Testis (tissue), 3 donors: ENCODE measurements around the gene UBE2E1. TPM values are rescaled to one million over a fixed set of nuclear protein-coding genes. Genes with fewer than 3 reads are reported as not detected.

Experiments
- DNase-seq: peaks from one replicate; pipeline ENCODE4 v3.0.0-alpha.2; 2019
- H3K27ac ChIP-seq, 2 donors: fragments of 200-600 bp; sonication (generic); one replicate each; pipeline ENCODE4 v1.5.1; 2019
- H3K27me3 ChIP-seq: fragments of 200-600 bp; sonication (generic); one replicate; pipeline ENCODE4 v1.5.1; 2019
- H3K36me3 ChIP-seq: fragments of 200-600 bp; sonication (generic); one replicate; pipeline ENCODE4 v1.5.1; 2017; ENCODE audit warnings: low read depth; ENCODE audit errors: missing control alignments
- H3K4me1 ChIP-seq: fragments of 200-600 bp; sonication (generic); one replicate; pipeline ENCODE4 v1.5.1; 2019
- H3K4me3 ChIP-seq, 2 donors: fragments of 200-600 bp; sonication (generic); one replicate each; pipeline ENCODE4 v1.5.1; 2017 to 2019
- H3K9me3 ChIP-seq: fragments of 200-600 bp; sonication (generic); one replicate; pipeline ENCODE4 v1.5.1; 2017
- CTCF ChIP-seq, 3 experiments: fragments of 450-650 bp in 2 of 3; fragments of 200-600 bp in 1 of 3; sonication (generic) in 1 of 3; IDR thresholded peaks; one replicate each; pipeline ENCODE4 v1.5.1; 2016 to 2019; ENCODE audit warnings: antibody characterized with exemption in 3 of 3, mild to moderate bottlenecking in 2 of 3, moderate library complexity in 1 of 3
- POLR2A ChIP-seq: fragments of 450-650 bp; IDR thresholded peaks from one replicate; pipeline ENCODE4 v1.6.1; 2017; ENCODE audit warnings: antibody characterized with exemption, mild to moderate bottlenecking, moderate library complexity
- WGBS, 2 donors: methylation state at CpG; one replicate each; pipeline ENCODE4 v1.1.5; 2018; 5-methylcytosine and 5-hydroxymethylcytosine counted together
- intact Hi-C: fragments of 100-400 bp; cut with DNase I; formaldehyde crosslinking; loops from one replicate; pipeline ENCODE4 v1.15.1; 2023; ENCODE audit warnings: low total_unique reads
- polyA plus RNA-seq: library from polyadenylated mRNA; stranded (reverse); fragments of 350-450 nt; fragmentation: Illumina TruSeq; extraction: RNeasy Lipid Tissue Mini Kit (QIAGEN cat#74804); gene quantifications from one replicate; pipeline ENCODE4 v1.2.3, GENCODE V29; 2014; ENCODE audit warnings: low read depth, low replicate concordance; ENCODE audit not compliant: insufficient read depth
- total RNA-seq, 2 donors: library from RNA; depleted of rRNA; stranded (reverse); fragments of >200 nt; gene quantifications; one replicate each; pipeline ENCODE4 v1.2.3, GENCODE V29; 2016

Gene UBE2E1
- total and polyA plus RNA-seq, 3 donors from 2014 or later, result 68.7 to 89.5 (median 82.2) TPM

GRCh38 chr3:23764407-23764806, 41.3 kb upstream of the UBE2E1 start:
- Histone ChIP-seq H3K27ac (no peak overlapping the region), H3K27me3 (no peaks in the 10 kb centered on the region), H3K36me3 (no peaks in the 10 kb centered on the region), H3K4me1 (no peaks in the 10 kb centered on the region), H3K9me3 (no peaks in the 10 kb centered on the region), H3K4me3 (no peak overlapping the region)
- WGBS, 2 donors, result 57 to 71% methylated on average over 1 of the region's 1 CpG
- no peak for DNase-seq
- intact Hi-C loops, result no loop called here
- TF ChIP-seq POLR2A, result no peak
- no peak for TF ChIP-seq CTCF (IDR thresholded peaks at IDR 0.05)

DNA sequence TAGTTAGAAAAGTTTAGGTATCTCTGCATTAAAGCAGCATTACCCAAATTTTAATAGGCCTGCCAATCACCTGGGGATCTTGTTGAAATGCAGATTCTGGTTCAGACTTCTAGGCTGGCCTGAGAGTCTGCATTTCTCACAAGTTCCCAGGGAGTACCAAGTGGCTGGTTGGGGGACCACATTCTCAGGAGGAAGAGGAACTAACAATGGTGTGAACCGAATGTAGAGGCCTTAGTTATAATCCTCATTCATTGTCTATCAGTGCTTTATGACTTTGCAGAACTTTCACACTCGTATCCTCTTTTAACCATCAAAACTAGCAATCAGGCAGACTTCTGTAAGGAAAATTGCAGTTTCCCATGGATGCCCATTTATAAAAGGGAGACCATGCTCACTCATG, 38.2 kb upstream of the UBE2E1 start:
- H3K27me3 ChIP-seq, result no peaks in the 10 kb centered on the region
- DNase-seq, result no peak
- intact Hi-C loops, result no loop called here
- no peaks in the 10 kb centered on the region for H3K9me3 ChIP-seq
- no peak overlapping the region for H3K4me3 ChIP-seq
- H3K4me1 ChIP-seq, result no peaks in the 10 kb centered on the region
- 90 to 97% methylated on average over 2 of the region's 2 CpGs for WGBS, 2 donors
- H3K36me3 ChIP-seq, result no peaks in the 10 kb centered on the region
- no peak overlapping the region for H3K27ac ChIP-seq
- TF ChIP-seq POLR2A, result no peak

GRCh38 chr3:23775254-23775909, 30.4 kb upstream of the UBE2E1 start:
- Histone ChIP-seq H3K27me3 (no peaks in the 10 kb centered on the region), H3K36me3 (no peaks in the 10 kb centered on the region), H3K27ac (no peak overlapping the region), H3K4me3 (no peak overlapping the region), H3K9me3 (no peaks in the 10 kb centered on the region), H3K4me1 (peaks cover 5% of the 10 kb centered on the region)
- WGBS, 2 donors, result 64 to 73% methylated on average over 13 of the region's 13 CpGs
- no peak for DNase-seq
- no peak for TF ChIP-seq POLR2A
- no peak for TF ChIP-seq CTCF (IDR thresholded peaks at IDR 0.05)
- intact Hi-C loops, result no loop called here

GRCh38 chr3:23776352-23776891, 29.3 kb upstream of the UBE2E1 start:
- TF ChIP-seq CTCF (IDR thresholded peaks at IDR 0.05) (no peak), POLR2A (no peak)
- DNase-seq, result no peak
- Histone ChIP-seq H3K4me3 (no peak overlapping the region), H3K27me3 (no peaks in the 10 kb centered on the region), H3K36me3 (no peaks in the 10 kb centered on the region), H3K4me1 (peaks cover 5% of the 10 kb centered on the region), H3K9me3 (no peaks in the 10 kb centered on the region), H3K27ac (no peak overlapping the region)
- 17 to 33% methylated on average over 3 to 6 of the region's 6 CpGs for WGBS, 2 donors
- intact Hi-C loops, result no loop called here

DNA sequence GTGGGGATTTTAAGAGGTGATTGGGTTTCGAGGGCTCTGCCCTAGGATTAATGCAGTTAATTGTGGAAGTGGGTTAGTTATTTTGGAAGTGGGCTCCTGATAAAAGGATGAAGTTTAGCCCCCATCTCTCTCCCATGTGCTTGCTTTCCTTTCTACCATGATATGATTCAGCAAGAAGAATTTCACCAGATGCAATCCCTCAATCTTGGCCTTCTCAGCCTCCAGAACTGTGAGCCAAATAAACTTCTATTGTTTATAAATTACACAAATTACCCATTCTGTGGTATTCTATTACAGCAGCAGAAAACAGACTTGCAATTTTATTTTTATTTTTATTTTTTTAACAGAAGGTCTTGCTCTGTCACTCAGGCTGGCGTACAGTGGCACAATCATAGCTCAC, 27.3 kb upstream of the UBE2E1 start:
- DNase-seq, result no peak
- peaks cover 5% of the 10 kb centered on the region for H3K4me1 ChIP-seq
- H3K27ac ChIP-seq, result no peak overlapping the region
- H3K36me3 ChIP-seq, result no peaks in the 10 kb centered on the region
- WGBS, 2 donors, result 88 to 91% methylated on average over 2 of the region's 2 CpGs
- no peak overlapping the region for H3K4me3 ChIP-seq
- H3K9me3 ChIP-seq, result no peaks in the 10 kb centered on the region
- TF ChIP-seq POLR2A (no peak), CTCF (IDR thresholded peaks at IDR 0.05) (no peak)
- intact Hi-C loops, result no loop called here
- H3K27me3 ChIP-seq, result no peaks in the 10 kb centered on the region
